Measurements from ENCODE around the gene TRIM8.

TRIM8 gene

GRCh38 chr10:102696736-102697135 lies 52.5 kb downstream of the TRIM8 start:
- no peaks in the 10 kb centered on the region for H3K9me3 ChIP-seq
- no peaks in the 10 kb centered on the region for H3K27me3 ChIP-seq
- H3K36me3 ChIP-seq = peaks cover 15% of the 10 kb centered on the region
- no peak overlapping the region for H3K4me3 ChIP-seq (ENCODE audit: low read depth, low read length)
- H3K4me1 ChIP-seq = no peaks in the 10 kb centered on the region
- TF ChIP-seq, protein P1, sequence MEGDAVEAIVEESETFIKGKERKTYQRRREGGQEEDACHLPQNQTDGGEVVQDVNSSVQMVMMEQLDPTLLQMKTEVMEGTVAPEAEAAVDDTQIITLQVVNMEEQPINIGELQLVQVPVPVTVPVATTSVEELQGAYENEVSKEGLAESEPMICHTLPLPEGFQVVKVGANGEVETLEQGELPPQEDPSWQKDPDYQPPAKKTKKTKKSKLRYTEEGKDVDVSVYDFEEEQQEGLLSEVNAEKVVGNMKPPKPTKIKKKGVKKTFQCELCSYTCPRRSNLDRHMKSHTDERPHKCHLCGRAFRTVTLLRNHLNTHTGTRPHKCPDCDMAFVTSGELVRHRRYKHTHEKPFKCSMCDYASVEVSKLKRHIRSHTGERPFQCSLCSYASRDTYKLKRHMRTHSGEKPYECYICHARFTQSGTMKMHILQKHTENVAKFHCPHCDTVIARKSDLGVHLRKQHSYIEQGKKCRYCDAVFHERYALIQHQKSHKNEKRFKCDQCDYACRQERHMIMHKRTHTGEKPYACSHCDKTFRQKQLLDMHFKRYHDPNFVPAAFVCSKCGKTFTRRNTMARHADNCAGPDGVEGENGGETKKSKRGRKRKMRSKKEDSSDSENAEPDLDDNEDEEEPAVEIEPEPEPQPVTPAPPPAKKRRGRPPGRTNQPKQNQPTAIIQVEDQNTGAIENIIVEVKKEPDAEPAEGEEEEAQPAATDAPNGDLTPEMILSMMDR (IDR thresholded peaks at IDR 0.05; ENCODE audit: low read depth, low read length) = no peak
- no peak for DNase-seq

DNA sequence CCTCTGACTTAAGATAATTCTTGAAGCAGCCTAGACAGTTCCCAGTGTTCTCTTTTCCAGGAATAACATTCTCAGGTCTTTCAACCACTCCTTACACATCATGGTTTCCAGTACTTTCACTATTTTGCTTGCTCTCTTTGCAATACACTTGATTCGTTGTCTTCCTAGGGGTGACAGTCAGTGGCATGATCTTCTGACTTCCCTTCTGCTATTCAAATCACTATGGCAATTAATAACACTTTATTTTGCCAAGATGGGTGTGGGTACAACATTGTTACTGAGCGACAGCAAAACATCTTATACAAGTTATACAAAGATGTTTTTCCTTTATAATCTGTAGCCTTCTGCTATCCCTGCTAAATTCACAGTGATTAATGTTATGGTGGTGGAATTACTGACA lies 54.6 kb downstream of the TRIM8 start:
- Histone ChIP-seq H3K4me1 (no peaks in the 10 kb centered on the region), H3K4me3 (ENCODE audit: low read depth, low read length) (no peak overlapping the region), H3K36me3 (peaks cover 15% of the 10 kb centered on the region), H3K9me3 (no peaks in the 10 kb centered on the region), H3K27me3 (no peaks in the 10 kb centered on the region)
- no peak for DNase-seq
- TF ChIP-seq, protein P1 (IDR thresholded peaks at IDR 0.05; ENCODE audit: low read depth, low read length) = no peak

DNA sequence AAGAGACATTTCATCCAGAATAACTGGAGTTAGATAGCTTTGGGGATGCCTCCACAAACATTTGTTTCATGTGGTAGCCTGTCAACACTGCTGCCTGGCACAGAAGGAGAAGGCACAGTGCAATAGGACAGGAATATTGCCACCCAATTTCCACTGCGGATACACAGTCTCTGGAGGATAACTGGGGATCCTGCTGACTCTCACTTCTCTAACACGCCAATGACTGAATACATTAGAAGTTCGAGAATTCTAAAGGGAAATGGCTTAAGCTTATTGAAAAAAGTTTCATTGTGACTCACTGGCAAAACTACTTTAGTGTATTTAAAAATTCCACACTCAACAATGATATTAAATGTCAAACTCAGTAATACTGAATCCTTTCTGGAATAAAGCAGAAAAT lies 57.0 kb downstream of the TRIM8 start:
- Histone ChIP-seq H3K9me3 (no peaks in the 10 kb centered on the region), H3K27me3 (no peaks in the 10 kb centered on the region), H3K4me1 (no peaks in the 10 kb centered on the region), H3K36me3 (peaks cover 15% of the 10 kb centered on the region), H3K4me3 (ENCODE audit: low read depth, low read length) (no peak overlapping the region)
- TF ChIP-seq, protein P1 (IDR thresholded peaks at IDR 0.05; ENCODE audit: low read depth, low read length) = no peak
- no peak for DNase-seq

DNA sequence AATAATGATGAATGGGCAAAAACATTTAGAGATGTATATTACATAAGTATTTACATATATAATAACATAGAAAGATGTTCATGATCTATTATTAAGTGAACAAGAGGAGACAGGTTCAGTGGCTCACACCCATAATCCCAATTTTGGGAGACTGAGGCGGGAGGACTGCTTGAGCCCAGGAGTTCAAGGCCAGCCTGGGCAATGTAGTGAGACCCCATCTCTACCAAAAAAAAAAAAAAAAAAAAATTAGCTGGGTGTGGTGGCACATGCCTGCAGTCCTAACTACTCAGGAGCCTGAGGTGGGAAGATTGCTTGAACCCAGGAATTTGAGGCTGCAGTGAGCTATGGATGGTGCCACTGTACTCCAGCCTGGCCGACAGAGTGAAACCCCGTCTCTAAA lies 57.5 kb downstream of the TRIM8 start:
- H3K9me3 ChIP-seq = no peaks in the 10 kb centered on the region
- TF ChIP-seq, protein P1 (IDR thresholded peaks at IDR 0.05; ENCODE audit: low read depth, low read length) = no peak
- H3K27me3 ChIP-seq = no peaks in the 10 kb centered on the region
- no peaks in the 10 kb centered on the region for H3K4me1 ChIP-seq
- peaks cover 13% of the 10 kb centered on the region for H3K36me3 ChIP-seq
- DNase-seq = no peak
- no peak overlapping the region for H3K4me3 ChIP-seq (ENCODE audit: low read depth, low read length)

DNA sequence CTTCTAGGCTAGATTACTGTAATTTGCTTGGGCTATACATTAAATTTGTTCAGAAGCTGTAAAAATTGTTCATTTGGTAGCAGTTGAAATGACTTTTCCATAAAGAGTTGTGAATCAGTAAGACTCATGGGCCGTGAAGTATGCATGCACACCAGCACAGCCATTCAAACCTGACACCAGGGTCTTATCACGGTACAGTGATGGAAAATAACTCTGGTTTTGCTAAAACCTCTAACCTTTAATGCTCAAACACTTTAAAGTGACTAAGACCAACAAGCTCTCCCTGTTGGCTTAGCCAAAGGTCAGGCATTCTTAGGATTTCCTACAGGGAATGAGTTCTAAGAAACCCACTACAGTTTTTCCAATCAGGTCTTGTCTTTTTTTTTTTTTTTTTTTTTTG lies 58.5 kb downstream of the TRIM8 start:
- DNase-seq = no peak
- Histone ChIP-seq H3K4me3 (ENCODE audit: low read depth, low read length) (no peak overlapping the region), H3K4me1 (no peaks in the 10 kb centered on the region), H3K9me3 (no peaks in the 10 kb centered on the region), H3K27me3 (no peaks in the 10 kb centered on the region), H3K36me3 (peaks cover 9% of the 10 kb centered on the region)
- TF ChIP-seq, protein P1 (IDR thresholded peaks at IDR 0.05; ENCODE audit: low read depth, low read length) = no peak

- TF ChIP-seq, protein P1 (IDR thresholded peaks at IDR 0.05; ENCODE audit: low read depth, low read length) = no peak
- Histone ChIP-seq H3K36me3 (no peaks in the 10 kb centered on the region), H3K9me3 (no peaks in the 10 kb centered on the region), H3K27me3 (no peaks in the 10 kb centered on the region), H3K4me1 (no peaks in the 10 kb centered on the region), H3K4me3 (ENCODE audit: low read depth, low read length) (no peak overlapping the region)
- DNase-seq = no peak
Observed at GRCh38 chr10:102704915-102705314, 60.6 kb downstream of the TRIM8 start.

Data from BE2C (cell line).